Body of pancreas (tissue), 4 donors: Measurements from ENCODE around the gene DNMBP.

Experiments used
- CTCF ChIP-seq, 7 experiments: fragments of 450-650 bp in 4 of 7; fragments of 200-600 bp in 3 of 7; sonication (generic) in 3 of 7; IDR thresholded peaks; one replicate each; pipeline ENCODE4 v1.5.1; 2016 to 2019; ENCODE audit warnings: antibody characterized with exemption in 7 of 7
- POLR2A ChIP-seq, 3 donors: fragments of 450-650 bp; IDR thresholded peaks; one replicate each; pipeline ENCODE4 v1.6.1; 2016; ENCODE audit warnings: antibody characterized with exemption in 3 of 3, mild to moderate bottlenecking in 2 of 3

- TF ChIP-seq POLR2A (IDR thresholded peaks at IDR 0.05) (no peak), CTCF (IDR thresholded peaks at IDR 0.05) (no peak)
Measured at GRCh38 chr10:100008142-100008522, 1.6 kb downstream of the DNMBP start.
